Suprapubic skin (tissue), 3 donors: ENCODE data around the gene GOLGA1.

ENCODE experiments used
- CTCF ChIP-seq, 2 donors: fragments of 200-600 bp in 1 of 2; fragments of 450-650 bp in 1 of 2; sonication (generic) in 1 of 2; IDR thresholded peaks; one replicate each; pipeline ENCODE4 v1.5.1; 2016 to 2019; ENCODE audit warnings: antibody characterized with exemption in 2 of 2, mild to moderate bottlenecking in 1 of 2, moderate library complexity in 1 of 2
- POLR2A ChIP-seq, 2 donors: fragments of 450-650 bp; IDR thresholded peaks; one replicate each; pipeline ENCODE4 v1.6.1; 2017; ENCODE audit warnings: antibody characterized with exemption in 2 of 2, mild to moderate bottlenecking in 2 of 2, moderate library complexity in 2 of 2

GRCh38 chr9:124906966-124907365 lies 33.9 kb downstream of the GOLGA1 start:
- TF ChIP-seq POLR2A (IDR thresholded peaks at IDR 0.05) (no peak), CTCF (IDR thresholded peaks at IDR 0.05) (no peak)
